Ovary (tissue), 9 donors: ENCODE results near the gene SLC35D3. TPM values are rescaled to one million over a fixed set of nuclear protein-coding genes. Genes with fewer than 3 reads are reported as not detected.

Source experiments
- DNase-seq, 5 donors: peaks; one replicate each; pipeline ENCODE4 v3.0.0-alpha.2; 2019 to 2020
- H3K27ac ChIP-seq, 2 donors: fragments of 200-600 bp; one replicate each; pipeline versions ENCODE4 v1.5.1 to v1.8.0; 2019 to 2022
- H3K27me3 ChIP-seq: fragments of 200-600 bp; one replicate; pipeline ENCODE4 v1.8.0; 2022
- H3K36me3 ChIP-seq: fragments of 200-600 bp; sonication (generic); one replicate; pipeline ENCODE4 v1.5.1; 2019
- H3K4me1 ChIP-seq: one replicate; pipeline ENCODE4 v1.8.1; 2013; ENCODE audit warnings: mild to moderate bottlenecking, moderate library complexity; ENCODE audit not compliant: insufficient read depth
- H3K4me3 ChIP-seq: fragments of 200-600 bp; sonication (generic); one replicate; pipeline ENCODE4 v1.5.1; 2017
- H3K9me3 ChIP-seq, 2 donors: fragments of 200-600 bp in 1 of 2; sonication (generic) in 1 of 2; one replicate each; pipeline versions ENCODE4 v1.5.1 to v1.8.1; 2013 to 2019; ENCODE audit warnings: mild to moderate bottlenecking in 1 of 2, moderate library complexity in 1 of 2
- CTCF ChIP-seq, 3 donors: fragments of 450-650 bp in 2 of 3; fragments of 200-600 bp in 1 of 3; IDR thresholded peaks; one replicate each; pipeline versions ENCODE4 v1.5.1 to v1.8.0; 2016 to 2022; ENCODE audit warnings: antibody characterized with exemption in 3 of 3, mild to moderate bottlenecking in 1 of 3
- EP300 ChIP-seq: sonication (generic); formaldehyde crosslinking; IDR thresholded peaks from one replicate; pipeline ENCODE4 v1.6.1; 2017; ENCODE audit warnings: antibody characterized with exemption
- POLR2A ChIP-seq: fragments of 450-650 bp; IDR thresholded peaks from one replicate; pipeline ENCODE4 v1.6.1; 2017; ENCODE audit warnings: antibody characterized with exemption, mild to moderate bottlenecking, moderate library complexity
- WGBS, 3 donors: extraction: QIAGEN DNeasy Blood & Tissue Kit in 1 of 3; methylation state at CpG; one replicate each; pipeline versions ENCODE4 v1.1.5 to v1.1.7; 2013 to 2017; 5-methylcytosine and 5-hydroxymethylcytosine counted together
- intact Hi-C, 4 donors: fragments of 100-400 bp; cut with DNase I; formaldehyde crosslinking; loops; one replicate each; pipeline versions ENCODE4 v1.11.0 to v1.15.1; 2022 to 2023
- polyA plus RNA-seq, 2 donors: library from polyadenylated mRNA; stranded (reverse); fragments of 200-250 nt in 1 of 2; fragments of 350-450 nt in 1 of 2; fragmentation: Illumina TruSeq in 1 of 2; extraction: RNeasy Lipid Tissue Mini Kit (QIAGEN cat#74804) in 1 of 2; gene quantifications; one replicate each; pipeline ENCODE4 v1.2.3, GENCODE V29; 2013 to 2014
- total RNA-seq, 7 donors: library from RNA; depleted of rRNA in 2 of 7; stranded (reverse); fragments of >200 nt in 2 of 7; fragmentation: NEBNext Ultra II Directional in 3 of 7; extraction: Animal tissue kit (Norgen Biotek cat#: 25700) in 3 of 7; gene quantifications; one replicate each; pipeline versions ENCODE4 v1.1.0 to v1.2.4, GENCODE V29; 2016 to 2023
- donor health status: DM: no; HTN: no; CAD: no; lungs with moderate emphysema.
- donor health status: DM: no; HTN: no; CAD: no.
- donor health status: Bipolar disorder and iron deficiency.
- donor health status: DM: yes; HTN: yes; CAD: no.
- donor health status: DM: no; HTN: no; CAD: no.
- donor health status: DM: yes; HTN: yes; CAD: no.

The SLC35D3 gene
- total and polyA plus RNA-seq, 9 donors = 0.02 TPM; not detected in 8

GRCh38 chr6:136890986-136891385, 31.1 kb upstream of the SLC35D3 start:
- no peak overlapping the region for H3K27ac ChIP-seq

GRCh38 chr6:136893187-136893586, 28.9 kb upstream of the SLC35D3 start:
- 89 to 93% (median 93%) methylated on average over 5 of the region's 5 CpGs for WGBS, 3 donors
- no peak overlapping the region for H3K4me3 ChIP-seq
- H3K27ac ChIP-seq = no peak overlapping the region
- TF ChIP-seq EP300 (no peak), CTCF (IDR thresholded peaks at IDR 0.05) (no peak)
- no peaks in the 10 kb centered on the region for H3K4me1 ChIP-seq
- no peaks in the 10 kb centered on the region for H3K36me3 ChIP-seq
- H3K9me3 ChIP-seq = no peaks in the 10 kb centered on the region
- no peak for DNase-seq
- intact Hi-C loops = no loop called here
- no peaks in the 10 kb centered on the region for H3K27me3 ChIP-seq

More at GRCh38 chr6:136890986-136891385, 31.1 kb upstream of the SLC35D3 start:
- H3K9me3 ChIP-seq = no peaks in the 10 kb centered on the region
- no peaks in the 10 kb centered on the region for H3K27me3 ChIP-seq
- DNase-seq = no peak
- H3K4me3 ChIP-seq = no peak overlapping the region
- intact Hi-C loops = no loop called here
- TF ChIP-seq CTCF (IDR thresholded peaks at IDR 0.05) (no peak), POLR2A (no peak), EP300 (no peak)
- no peaks in the 10 kb centered on the region for H3K4me1 ChIP-seq
- no peaks in the 10 kb centered on the region for H3K36me3 ChIP-seq
- WGBS, 3 donors = 90 to 95% (median 93%) methylated on average over 3 of the region's 3 CpGs

- intact Hi-C loops = no loop called here
- Histone ChIP-seq H3K36me3 (no peaks in the 10 kb centered on the region), H3K9me3 (no peaks in the 10 kb centered on the region), H3K27me3 (no peaks in the 10 kb centered on the region), H3K4me1 (no peaks in the 10 kb centered on the region), H3K27ac (no peak overlapping the region), H3K4me3 (no peak overlapping the region)
- DNase-seq = no peak
- TF ChIP-seq POLR2A (no peak), CTCF (IDR thresholded peaks at IDR 0.05) (no peak), EP300 (no peak)
- 21 to 52% (median 33%) methylated on average over 3 of the region's 3 CpGs for WGBS, 3 donors
Measured at GRCh38 chr6:136895901-136896300, 26.2 kb upstream of the SLC35D3 start.

- Histone ChIP-seq H3K4me1 (no peaks in the 10 kb centered on the region), H3K36me3 (no peaks in the 10 kb centered on the region), H3K4me3 (no peak overlapping the region), H3K27me3 (no peaks in the 10 kb centered on the region), H3K27ac (no peak overlapping the region), H3K9me3 (no peaks in the 10 kb centered on the region)
- no peak for DNase-seq
- 46 to 100% (median 100%) methylated on average over 1 of the region's 1 CpG for WGBS, 3 donors
- TF ChIP-seq EP300 (no peak), CTCF (IDR thresholded peaks at IDR 0.05) (no peak), POLR2A (no peak)
- intact Hi-C loops = no loop called here
Measured at GRCh38 chr6:136897071-136897470, 25.0 kb upstream of the SLC35D3 start.
